HG03571 (cell line): ENCODE measurements around the gene UBA7.
"Not testable (repeated sequence)": the region's sequence is repeated elsewhere in the genome, so short reads cannot be mapped to it uniquely, and the experiment has no call there.

ENCODE experiments used
- ATAC-seq: cut with Tn5 transposase; IDR thresholded peaks from one replicate; pipeline ENCODE4 v1.9.1; 2021; ENCODE audit not compliant: unreplicated experiment

The UBA7 gene, protein sequence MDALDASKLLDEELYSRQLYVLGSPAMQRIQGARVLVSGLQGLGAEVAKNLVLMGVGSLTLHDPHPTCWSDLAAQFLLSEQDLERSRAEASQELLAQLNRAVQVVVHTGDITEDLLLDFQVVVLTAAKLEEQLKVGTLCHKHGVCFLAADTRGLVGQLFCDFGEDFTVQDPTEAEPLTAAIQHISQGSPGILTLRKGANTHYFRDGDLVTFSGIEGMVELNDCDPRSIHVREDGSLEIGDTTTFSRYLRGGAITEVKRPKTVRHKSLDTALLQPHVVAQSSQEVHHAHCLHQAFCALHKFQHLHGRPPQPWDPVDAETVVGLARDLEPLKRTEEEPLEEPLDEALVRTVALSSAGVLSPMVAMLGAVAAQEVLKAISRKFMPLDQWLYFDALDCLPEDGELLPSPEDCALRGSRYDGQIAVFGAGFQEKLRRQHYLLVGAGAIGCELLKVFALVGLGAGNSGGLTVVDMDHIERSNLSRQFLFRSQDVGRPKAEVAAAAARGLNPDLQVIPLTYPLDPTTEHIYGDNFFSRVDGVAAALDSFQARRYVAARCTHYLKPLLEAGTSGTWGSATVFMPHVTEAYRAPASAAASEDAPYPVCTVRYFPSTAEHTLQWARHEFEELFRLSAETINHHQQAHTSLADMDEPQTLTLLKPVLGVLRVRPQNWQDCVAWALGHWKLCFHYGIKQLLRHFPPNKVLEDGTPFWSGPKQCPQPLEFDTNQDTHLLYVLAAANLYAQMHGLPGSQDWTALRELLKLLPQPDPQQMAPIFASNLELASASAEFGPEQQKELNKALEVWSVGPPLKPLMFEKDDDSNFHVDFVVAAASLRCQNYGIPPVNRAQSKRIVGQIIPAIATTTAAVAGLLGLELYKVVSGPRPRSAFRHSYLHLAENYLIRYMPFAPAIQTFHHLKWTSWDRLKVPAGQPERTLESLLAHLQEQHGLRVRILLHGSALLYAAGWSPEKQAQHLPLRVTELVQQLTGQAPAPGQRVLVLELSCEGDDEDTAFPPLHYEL

GRCh38 chr3:49813497-49814174 lies at the start of gene UBA7:
UBA7 (minus strand) TSS chr3:49813953; CDS start chr3:49813787, 166 bp downstream.
- ATAC-seq, result no peak

DNA sequence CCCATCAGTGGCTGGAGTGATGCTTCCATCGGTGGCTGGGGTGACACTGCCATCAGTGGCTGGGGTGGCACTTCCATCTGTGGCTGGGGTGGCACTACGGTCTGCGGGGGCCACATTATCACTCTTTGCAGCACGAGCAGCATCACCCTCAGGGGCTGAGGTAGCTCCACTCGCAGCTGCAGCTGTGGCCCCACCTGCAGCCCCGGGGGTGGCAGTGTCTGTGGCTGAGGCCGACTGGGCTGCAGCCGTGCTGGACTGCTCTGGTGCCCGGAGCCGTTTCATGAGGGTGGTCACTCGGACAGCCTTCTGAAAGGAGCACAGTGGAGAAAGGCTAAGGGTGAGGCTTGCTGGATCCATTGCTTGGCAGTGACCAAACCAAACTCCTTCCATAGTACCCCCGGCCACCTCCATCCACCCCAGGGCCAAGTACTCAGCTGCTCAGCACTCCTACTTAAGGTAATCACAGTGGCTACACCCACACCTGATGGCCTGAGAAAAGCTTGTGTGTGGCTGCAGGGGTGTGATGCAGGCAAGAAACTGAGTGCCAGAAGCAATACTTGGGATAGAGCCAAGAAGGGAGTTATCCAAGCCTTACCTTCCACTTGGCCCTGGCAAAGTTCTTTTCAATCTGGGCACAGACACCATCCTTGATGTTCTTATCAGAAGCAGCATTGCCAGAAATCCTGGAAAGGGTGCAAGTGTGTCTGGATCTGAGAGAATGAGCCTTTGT lies 46.0 kb upstream of the UBA7 start:
- ATAC-seq, result no peak

DNA sequence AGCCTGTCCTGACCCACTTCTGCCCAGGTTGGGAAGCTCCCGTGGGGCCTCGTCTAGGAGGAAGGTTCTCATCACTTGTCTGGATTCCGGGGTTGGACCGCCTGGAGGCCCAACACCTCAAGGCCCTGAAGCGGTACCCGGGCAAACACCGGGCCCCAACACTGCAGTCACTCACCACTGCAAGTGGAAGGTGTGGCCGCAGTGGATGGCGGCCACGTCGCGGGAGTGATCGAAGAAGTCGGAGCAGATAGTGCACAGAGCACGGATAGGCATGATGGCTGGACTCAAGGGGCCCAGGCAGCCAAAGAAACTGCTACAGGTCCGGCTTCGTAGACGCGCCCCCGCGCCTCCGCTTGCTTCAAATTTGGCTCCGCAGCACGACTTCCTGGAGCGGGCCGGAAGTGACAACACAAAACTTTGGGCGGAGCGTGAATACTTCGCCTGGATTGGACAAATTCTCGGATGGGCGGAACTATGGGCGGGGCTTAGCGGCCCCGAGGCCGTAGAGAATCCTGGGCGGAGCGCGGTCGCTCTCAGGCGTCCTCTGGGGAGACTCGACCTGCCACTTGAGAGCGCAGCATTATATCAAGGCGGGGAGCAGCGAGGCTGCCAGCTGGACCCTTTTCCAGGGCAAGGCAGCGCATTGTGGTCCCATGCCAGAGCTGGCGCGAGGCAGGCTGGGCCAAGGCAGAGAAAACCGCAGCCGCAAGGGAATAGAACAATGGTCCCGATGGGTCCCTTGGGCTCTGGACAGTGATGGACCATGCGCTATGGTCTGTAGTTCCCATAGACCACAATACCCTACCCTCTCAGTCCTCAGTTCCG lies 42.6 kb upstream of the UBA7 start, which contains the start of gene TRAIP:
TSS of gene TRAIP (minus strand) at position 384 of the 825 bp plus-strand sequence. CDS start at position 273, 111 bp downstream.
- peak; percentile 77 for ATAC-seq

GRCh38 chr3:49855662-49856061 lies 41.9 kb upstream of the UBA7 start:
- no peak for ATAC-seq

DNA sequence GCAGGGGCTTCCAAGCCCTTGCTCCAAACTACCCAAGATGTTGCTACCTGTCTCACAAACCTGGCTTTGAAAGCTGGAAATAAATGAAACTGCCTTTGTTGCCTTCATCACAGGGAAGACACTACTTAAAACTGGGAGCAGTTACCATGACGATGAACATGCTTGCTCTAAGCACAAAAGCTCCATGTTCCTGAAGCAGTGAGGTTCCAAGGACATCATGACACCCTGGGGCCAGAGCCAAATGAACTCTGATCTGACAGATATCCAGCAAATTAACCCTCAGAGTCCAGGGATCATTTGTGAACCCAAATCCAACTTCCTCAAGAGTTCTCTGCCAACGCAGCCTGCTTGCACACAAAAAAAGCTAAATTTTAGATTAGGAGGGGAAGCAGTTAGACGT lies 31.9 kb upstream of the UBA7 start:
- no peak for ATAC-seq

GRCh38 chr3:49844464-49845183 lies 30.9 kb upstream of the UBA7 start:
- ATAC-seq, result no peak

DNA sequence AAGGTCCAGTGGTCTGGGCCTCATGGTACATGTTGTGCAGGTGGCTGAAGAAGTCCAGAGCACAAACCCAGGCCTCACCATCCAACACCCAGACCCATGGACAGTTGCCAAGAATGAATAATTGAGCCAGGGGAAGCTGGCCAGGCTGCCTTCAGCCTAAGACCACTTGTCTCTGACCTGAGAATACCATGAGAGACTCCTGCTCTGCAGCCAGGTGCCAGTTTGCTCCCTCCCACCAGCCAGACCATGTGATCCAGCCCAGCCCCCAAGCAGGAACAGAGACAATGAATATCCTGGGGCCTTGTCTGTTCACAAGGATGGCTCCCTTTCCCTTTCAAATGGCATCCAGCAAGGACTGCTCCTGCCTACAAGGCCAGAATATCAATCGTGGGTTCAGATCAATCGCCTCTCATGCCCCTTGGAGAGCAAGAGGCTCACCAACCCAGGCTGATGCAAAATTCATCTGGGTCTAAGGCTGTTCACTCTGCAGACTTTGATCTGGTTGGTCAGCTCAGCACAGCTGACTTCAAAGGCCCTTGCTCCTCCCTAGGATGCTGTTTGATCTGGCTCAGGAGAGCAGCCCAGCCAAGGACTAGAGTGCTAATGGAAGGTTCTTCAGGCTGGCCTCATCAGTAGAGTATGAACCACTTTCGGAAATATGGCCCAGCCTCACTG lies 29.2 kb upstream of the UBA7 start:
- ATAC-seq, result no peak

DNA sequence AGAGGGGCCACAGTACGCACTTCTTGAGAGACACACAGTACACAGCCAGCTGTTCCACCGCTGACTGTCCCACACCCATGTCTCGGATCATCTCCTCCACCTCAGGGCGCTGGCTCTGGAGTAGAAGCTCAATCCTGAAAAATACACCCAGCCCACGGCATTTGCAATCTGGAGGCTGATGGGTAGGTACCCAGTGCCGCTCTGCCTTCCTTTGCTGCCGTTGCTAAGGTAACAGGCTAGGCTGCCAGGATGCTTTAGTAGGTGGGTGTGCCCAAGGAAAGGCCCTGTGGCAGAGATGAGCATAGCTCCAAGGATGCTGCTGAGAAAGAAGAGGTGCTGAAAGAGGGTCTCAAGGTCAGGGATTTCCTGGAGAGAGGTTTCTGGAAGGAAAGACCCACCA lies 28.1 kb upstream of the UBA7 start:
- no peak for ATAC-seq

- ATAC-seq, result no peak
Measured at GRCh38 chr3:49841126-49841696, 27.5 kb upstream of the UBA7 start.

DNA sequence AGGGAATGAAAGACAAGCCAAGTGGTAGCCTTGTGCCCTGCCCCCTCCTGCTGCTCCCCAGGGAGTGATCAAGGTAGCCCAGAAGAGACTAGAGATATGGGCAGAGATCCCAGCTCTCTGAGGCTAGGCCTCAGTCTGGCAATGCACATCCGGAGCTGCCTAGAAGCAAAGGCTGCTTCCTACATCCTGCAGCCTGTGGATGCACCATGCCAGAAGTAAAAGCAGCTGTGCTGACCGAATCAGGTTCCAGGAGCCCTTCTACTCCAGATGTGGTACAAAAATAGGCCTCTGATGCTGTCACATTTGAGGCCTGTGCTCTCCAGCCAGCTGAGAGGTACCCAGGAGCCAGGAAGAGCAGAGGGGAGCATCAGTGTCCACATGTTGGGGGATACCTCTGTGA lies 26.6 kb upstream of the UBA7 start:
- no peak for ATAC-seq

DNA sequence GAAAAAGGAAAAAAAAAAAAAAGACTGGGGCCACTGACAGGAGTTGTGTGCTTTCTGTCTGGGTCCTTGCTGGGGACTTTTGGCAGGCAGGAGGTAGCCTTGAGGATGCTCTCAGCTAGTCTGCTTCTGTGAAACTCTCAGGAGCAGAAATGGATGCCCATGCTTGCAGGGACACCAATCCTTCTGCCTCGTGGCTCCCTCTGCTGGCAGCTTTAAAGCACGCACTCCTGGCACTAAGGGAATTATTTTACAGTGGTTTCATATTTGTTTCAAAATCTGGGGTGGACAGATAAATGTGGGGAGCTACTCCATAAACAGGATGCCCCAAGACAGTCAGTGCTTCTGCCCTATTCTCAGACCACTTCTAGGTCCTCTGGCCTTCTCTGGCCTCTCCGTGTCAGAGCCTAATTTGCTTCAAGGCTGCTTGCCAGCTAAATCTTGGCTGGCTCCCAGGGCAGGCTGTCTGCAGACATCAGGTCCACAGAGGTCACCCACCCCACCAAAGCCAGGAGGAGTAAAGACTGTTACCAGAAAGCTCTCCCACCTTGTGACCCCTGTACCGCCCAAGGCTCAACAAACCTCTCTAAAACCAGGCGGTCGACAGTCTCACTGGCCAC lies 25.5 kb upstream of the UBA7 start:
- no peak for ATAC-seq

DNA sequence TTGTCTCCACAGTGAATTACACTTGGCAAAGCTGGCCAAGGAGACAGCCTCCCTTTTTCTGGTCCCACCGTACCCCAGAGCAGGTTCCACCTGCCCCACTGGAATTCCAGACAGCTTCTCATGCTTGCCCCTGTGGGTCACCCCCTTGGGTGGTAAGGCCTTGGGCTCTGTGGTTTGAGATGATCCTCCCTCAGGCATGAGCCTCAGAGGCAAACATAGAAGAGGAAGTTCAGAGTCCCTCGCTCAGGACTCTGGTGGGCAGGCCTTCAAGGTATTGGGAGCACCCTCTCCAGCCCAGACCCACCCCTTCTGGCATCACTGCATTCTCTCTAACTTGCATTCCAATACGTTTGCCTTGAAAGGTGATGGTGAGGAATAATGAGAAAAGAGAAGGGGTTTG lies 17.6 kb upstream of the UBA7 start:
- no peak for ATAC-seq

- no peak for ATAC-seq
Measured at GRCh38 chr3:49826016-49826415, 12.3 kb upstream of the UBA7 start.

DNA sequence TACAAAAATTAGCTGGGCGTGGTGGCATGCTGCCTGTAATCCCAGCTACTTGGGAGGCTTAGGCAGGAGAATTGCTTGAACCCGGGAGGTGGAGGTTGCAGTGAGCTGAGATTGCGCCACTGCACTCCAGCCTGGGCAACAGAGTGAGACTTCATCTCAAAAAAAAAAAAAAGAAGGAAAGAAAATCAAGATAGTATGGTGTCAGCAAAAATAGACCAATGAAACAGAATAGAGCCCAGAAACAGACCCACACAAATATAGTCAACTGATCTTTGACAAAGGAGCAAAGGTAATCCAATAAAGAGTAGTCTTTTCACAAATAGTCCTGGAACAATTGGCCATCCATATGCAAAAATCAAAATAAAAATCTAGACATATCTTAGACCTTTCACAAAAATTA lies 9.4 kb upstream of the UBA7 start:
- ATAC-seq, result not testable (repeated sequence)

GRCh38 chr3:49812916-49813496 lies 747 bp downstream of the UBA7 start:
- ATAC-seq, result no peak

DNA sequence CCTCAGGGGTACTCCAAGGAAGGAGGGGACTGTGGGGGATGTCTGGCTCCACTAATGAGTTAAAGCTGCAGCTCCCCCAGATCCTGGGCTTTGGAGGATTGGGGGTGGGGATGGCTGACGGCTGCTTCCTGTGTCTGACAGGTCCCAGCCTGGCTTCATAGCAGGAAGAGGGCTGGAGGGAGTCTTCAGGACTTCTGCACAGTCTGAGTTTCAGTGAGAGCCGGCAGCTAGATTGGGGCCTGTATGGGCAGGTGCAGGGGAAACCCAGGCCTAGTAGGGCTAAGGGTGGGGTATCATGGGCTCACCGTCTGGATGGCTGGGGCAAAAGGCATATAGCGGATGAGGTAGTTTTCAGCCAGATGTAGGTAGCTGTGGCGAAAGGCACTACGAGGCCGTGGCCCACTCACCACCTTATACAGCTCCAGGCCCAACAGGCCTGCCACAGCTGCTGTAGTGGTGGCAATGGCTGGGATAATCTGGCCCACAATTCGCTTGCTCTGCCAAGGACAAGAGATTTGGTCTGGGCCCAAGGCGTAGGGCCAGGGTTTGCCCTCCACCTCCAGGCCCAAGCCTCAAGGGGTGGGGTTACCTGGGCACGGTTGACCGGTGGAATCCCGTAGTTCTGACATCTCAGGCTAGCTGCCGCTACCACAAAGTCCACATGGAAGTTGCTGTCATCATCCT lies 6.2 kb downstream of the UBA7 start:
- ATAC-seq, result no peak

DNA sequence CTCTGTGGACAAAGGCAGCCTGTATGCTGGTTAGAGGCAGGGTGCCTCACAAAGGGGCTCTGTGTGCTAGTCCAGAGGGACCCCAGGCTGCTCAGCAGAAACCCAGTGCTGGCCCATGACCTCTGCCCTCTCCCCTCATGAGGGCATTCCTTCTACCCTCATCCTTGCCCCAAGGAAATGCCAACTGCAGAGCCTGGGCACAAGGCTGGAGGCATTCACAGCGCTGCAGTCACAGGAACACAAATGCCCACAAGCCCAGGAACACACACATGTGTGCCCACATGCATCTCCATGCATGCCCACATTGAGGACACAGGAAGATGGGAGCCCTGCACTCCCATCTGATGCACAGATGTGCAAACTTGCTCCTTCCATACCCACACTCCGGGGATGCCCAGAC lies 6.9 kb downstream of the UBA7 start:
- ATAC-seq, result no peak
